Thoracic aorta (tissue), 2 donors: ENCODE measurements around the gene HOXB4. TPM values are rescaled to one million over a fixed set of nuclear protein-coding genes. Genes with fewer than 3 reads are reported as not detected.

Experiments used
- ATAC-seq: fragments of 150-250 bp; one replicate; pipeline ENCODE4 v1.8.0; 2017; ENCODE audit warnings: low read depth; ENCODE audit not compliant: insufficient number of reproducible peaks, low FRiP score
- DNase-seq: peaks from one replicate; pipeline ENCODE4 v3.0.0-alpha.2; 2020; ENCODE audit warnings: low spot score
- H3K27ac ChIP-seq, 2 donors: fragments of 200-600 bp; sonication (generic); 1 replicate in 1 of 2; 2 replicates in 1 of 2; pipeline ENCODE4 v1.5.1; 2016; ENCODE audit warnings: mild to moderate bottlenecking in 2 of 2, moderate library complexity in 2 of 2
- H3K27me3 ChIP-seq: fragments of 200-600 bp; sonication (generic); replicated peaks from 2 replicates; pipeline ENCODE4 v1.6.0; 2016; ENCODE audit warnings: mild to moderate bottlenecking; ENCODE audit not compliant: insufficient read depth
- H3K36me3 ChIP-seq: fragments of 200-600 bp; sonication (generic); one replicate; pipeline ENCODE4 v1.5.1; 2016
- H3K4me1 ChIP-seq, 2 donors: fragments of 200-600 bp; sonication (generic); 1 replicate in 1 of 2; 2 replicates in 1 of 2; pipeline versions ENCODE4 v1.5.1 to v1.6.0; 2016; ENCODE audit warnings: low read depth in 2 of 2, mild to moderate bottlenecking in 1 of 2; ENCODE audit not compliant: control insufficient read depth in 1 of 2
- H3K4me3 ChIP-seq: fragments of 200-600 bp; sonication (generic); 2 replicates; pipeline ENCODE4 v1.5.1; 2016; ENCODE audit warnings: mild to moderate bottlenecking
- H3K9me3 ChIP-seq: fragments of 200-600 bp; sonication (generic); 2 replicates; pipeline ENCODE4 v1.5.1; 2016
- total RNA-seq, 2 donors: library from RNA; depleted of rRNA; stranded (reverse); fragments of >200 nt; gene quantifications; one replicate each; pipeline versions ENCODE4 v1.1.0 to v1.2.3, GENCODE V29; 2016
- TF ChIP-seq, protein P1 (sequence below): fragments of 200-600 bp; sonication (generic); IDR thresholded peaks from one replicate; pipeline ENCODE4 v1.5.1; 2019; ENCODE audit warnings: antibody characterized with exemption

Gene HOXB4
- total RNA-seq, 2 donors from 2014 or later, result 6.2 to 11.5 TPM

DNA sequence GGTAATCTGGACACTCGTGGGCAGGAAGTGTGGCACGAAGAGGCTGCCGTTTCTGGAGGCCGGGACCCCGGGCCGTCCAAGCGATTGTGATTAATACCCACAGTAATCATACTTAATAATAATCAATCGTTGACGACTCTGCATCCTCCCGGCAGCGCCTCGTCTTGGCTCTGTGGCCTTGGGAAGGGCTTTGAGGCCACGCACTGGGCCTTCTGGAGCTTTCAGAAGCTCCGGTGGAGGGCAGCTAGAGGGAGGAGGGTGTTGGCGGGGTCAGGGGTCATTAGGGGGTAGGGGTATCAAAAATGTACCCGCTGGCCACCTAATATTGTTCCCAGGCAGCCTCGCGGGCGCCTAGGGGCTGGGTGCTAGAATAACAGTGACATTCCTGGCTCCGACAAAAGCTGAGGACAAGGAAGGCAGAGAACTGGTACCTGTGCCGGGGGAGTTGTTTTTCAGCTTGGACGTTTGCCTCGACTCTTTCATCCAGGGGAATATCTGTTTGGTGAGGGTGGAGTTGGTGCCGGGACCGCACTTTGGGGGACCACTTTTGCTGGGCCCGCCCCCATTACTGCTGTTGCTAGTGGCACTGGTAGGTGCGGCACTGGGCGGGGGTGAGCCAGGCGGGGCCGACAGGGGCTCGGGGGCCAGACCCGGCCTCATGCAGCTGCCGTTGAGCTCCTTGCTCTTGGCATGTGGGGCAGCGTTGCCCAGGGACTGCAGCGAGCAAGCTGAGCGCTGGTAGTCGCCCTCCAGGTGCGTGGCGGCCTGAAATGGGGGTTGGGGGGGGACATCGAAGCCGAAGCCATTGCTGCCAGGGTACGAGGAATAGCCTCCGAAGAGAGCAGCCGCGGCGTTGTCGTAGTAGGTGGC is 26.3 kb downstream of the HOXB4 start:
- DNase-seq (no peak), ATAC-seq (no peak)
- TF ChIP-seq, protein P1, sequence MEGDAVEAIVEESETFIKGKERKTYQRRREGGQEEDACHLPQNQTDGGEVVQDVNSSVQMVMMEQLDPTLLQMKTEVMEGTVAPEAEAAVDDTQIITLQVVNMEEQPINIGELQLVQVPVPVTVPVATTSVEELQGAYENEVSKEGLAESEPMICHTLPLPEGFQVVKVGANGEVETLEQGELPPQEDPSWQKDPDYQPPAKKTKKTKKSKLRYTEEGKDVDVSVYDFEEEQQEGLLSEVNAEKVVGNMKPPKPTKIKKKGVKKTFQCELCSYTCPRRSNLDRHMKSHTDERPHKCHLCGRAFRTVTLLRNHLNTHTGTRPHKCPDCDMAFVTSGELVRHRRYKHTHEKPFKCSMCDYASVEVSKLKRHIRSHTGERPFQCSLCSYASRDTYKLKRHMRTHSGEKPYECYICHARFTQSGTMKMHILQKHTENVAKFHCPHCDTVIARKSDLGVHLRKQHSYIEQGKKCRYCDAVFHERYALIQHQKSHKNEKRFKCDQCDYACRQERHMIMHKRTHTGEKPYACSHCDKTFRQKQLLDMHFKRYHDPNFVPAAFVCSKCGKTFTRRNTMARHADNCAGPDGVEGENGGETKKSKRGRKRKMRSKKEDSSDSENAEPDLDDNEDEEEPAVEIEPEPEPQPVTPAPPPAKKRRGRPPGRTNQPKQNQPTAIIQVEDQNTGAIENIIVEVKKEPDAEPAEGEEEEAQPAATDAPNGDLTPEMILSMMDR, result no peak
- no peak overlapping the region for H3K4me3 ChIP-seq
- H3K4me1 ChIP-seq, result peaks cover 42 to 68% of the 10 kb centered on the region in 2 donors
- peak overlapping the region; percentile 49 to 73 for H3K27ac ChIP-seq
- H3K9me3 ChIP-seq, result no peaks in the 10 kb centered on the region
- peaks cover 9% of the 10 kb centered on the region for H3K36me3 ChIP-seq
- no peaks in the 10 kb centered on the region for H3K27me3 ChIP-seq

DNA sequence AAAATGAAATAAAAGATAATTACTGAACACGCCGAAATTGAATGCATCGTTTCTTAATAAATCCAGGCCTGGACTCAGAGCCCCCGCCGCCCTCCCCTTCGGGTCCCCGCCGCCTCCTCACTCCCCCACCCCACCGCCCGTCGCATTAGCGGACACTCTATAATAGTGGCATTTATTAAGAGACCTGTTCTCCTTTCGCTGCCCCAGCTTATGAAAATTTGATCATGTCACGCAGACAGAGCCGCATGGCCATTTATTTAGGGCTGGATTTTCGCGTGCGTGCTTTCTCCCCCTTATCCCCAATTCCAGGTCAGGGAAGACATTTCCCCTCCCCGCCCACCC is 27.0 kb downstream of the HOXB4 start:
- no peaks in the 10 kb centered on the region for H3K27me3 ChIP-seq
- TF ChIP-seq, protein P1, result no peak
- peaks cover 37 to 68% of the 10 kb centered on the region in 2 donors for H3K4me1 ChIP-seq
- H3K27ac ChIP-seq, result peak overlapping the region in 1 of 2 donors; percentile 73
- no peak for ATAC-seq
- DNase-seq, result no peak
- H3K9me3 ChIP-seq, result no peaks in the 10 kb centered on the region
- H3K36me3 ChIP-seq, result peaks cover 9% of the 10 kb centered on the region
- no peak overlapping the region for H3K4me3 ChIP-seq

DNA sequence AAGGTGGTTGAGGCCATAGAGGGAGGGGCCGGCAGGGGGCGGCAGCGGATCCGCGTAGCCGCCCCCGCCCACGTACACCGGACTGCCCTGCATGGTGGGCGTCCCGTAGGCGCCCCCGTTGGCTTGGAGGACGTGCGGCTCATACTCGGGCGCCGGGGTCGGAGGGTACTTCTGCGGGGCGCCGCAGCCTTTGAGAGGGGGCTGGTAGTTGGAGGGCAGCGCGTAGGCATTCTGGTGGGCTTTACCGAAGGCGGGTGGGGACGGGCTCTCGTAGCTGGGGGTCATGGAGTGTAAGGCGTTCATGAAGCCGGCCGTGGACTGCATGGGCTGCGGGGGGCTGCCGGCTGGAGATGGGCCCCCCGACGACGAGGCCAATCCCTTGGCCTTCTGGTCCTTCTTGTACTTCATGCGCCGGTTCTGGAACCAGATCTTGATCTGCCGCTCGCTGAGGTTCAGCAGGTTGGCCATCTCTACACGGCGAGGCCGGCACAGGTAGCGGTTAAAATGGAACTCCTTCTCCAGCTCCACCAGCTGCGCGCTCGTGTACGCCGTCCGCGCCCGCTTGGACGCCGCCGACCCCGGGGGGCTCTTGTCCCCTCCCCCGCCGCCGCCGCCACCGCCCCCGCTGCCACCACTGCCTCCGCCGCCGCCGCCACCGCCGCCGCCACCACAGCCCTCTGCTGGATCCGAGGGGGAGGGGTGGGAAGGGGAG is 27.5 kb downstream of the HOXB4 start:
- TF ChIP-seq, protein P1, result no peak
- H3K4me3 ChIP-seq, result no peak overlapping the region
- no peaks in the 10 kb centered on the region for H3K9me3 ChIP-seq
- H3K27me3 ChIP-seq, result no peaks in the 10 kb centered on the region
- peaks cover 38 to 68% of the 10 kb centered on the region in 2 donors for H3K4me1 ChIP-seq
- H3K27ac ChIP-seq, result peak overlapping the region; percentile 42 to 93
- DNase-seq (no peak), ATAC-seq (no peak)
- H3K36me3 ChIP-seq, result peaks cover 9% of the 10 kb centered on the region

DNA sequence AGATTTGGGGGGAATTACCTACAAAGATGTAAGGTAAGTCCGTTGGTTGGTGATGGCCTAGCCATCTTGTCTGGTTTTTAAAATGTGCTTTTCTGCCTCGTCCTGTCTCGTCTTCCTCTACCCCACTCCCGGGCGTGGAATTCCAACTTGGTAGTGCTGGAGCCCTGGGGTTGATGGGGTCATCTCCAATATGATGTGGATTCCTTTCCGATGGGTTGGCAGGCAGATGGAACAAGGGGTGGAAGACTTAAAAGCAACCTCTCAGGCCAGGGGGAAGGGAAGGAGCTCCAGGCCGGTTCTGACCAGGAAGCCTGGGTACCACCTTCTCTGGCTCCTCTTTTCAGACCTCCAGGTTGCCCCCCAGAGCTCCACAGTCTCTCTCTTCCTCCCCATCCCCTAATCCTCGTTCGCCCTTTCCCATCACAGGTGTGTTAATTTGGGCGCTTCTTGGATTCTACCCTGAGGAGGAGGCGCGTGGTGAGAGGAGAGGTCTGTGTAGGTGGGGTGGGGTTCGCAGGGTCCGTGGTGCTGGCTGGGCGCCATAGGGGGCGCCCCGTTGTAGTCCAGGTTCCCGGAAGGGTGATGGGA is 28.1 kb downstream of the HOXB4 start:
- ATAC-seq, result no peak
- Histone ChIP-seq H3K27ac (peak overlapping the region; percentile 42 to 93), H3K4me1 (peaks cover 45 to 74% of the 10 kb centered on the region in 2 donors), H3K36me3 (peaks cover 9% of the 10 kb centered on the region), H3K4me3 (no peak overlapping the region), H3K27me3 (no peaks in the 10 kb centered on the region), H3K9me3 (no peaks in the 10 kb centered on the region)
- DNase-seq, result no peak
- TF ChIP-seq, protein P1, result no peak

DNA sequence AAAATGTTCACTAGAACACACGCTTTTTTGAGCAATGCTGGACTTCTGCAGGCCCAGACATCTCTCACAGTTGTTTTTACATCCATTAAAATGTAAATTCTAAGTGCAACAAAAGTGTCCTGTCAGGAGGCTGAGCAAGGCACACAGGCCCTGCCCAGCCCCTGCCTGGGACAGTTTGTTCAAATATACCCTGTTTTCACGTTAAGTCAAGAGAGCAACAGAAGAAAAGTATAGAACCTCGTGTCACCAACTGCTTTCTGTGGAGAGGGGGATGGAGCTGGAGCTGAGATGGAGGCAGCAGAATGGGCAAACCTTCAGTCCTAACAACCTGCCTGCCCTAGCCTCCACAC is 28.9 kb downstream of the HOXB4 start:
- peak overlapping the region in 1 of 2 donors; percentile 93 for H3K27ac ChIP-seq

More for the DNA sequence above, 28.9 kb downstream of the HOXB4 start:
- H3K36me3 ChIP-seq, result peaks cover 9% of the 10 kb centered on the region
- no peak overlapping the region for H3K4me3 ChIP-seq
- no peaks in the 10 kb centered on the region for H3K27me3 ChIP-seq
- ATAC-seq (no peak), DNase-seq (no peak)
- peaks cover 48 to 77% of the 10 kb centered on the region in 2 donors for H3K4me1 ChIP-seq
- TF ChIP-seq, protein P1, result no peak
- H3K9me3 ChIP-seq, result no peaks in the 10 kb centered on the region
